Measurements from ENCODE around the gene SLC37A2. TPM values are rescaled to one million over a fixed set of nuclear protein-coding genes. Genes with fewer than 3 reads are reported as not detected.

Gene SLC37A2
- total RNA-seq, 1 experiment from 2014 or later: 0.23 TPM

DNA sequence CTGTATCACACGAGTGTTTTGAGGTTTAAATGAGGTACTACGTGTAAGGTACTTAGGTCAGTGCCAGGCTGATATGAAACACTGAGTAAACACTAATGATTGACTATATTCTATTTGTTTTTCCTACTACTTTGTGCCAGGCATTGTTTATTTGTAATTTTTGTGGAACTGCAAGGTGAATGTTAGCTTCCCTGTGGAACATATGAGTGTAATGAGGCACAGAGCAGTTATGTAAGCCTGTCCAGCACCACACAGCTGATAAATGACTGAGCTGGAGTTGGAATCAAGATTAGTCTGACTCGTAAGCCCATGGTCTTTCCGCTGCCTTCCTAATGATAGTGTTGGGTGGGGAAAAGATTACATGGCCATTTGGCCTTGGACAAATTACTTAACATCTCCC, 5.9 kb downstream of the SLC37A2 start:
- POLR2A ChIA-PET: no interaction called here
- Histone ChIP-seq H3K4me3 (ENCODE audit: low read depth in 2 of 2, low read length in 2 of 2) (no peak overlapping the region), H3K27me3 (ENCODE audit: control insufficient read depth, insufficient read depth, low read length) (peaks cover 22% of the 10 kb centered on the region), H3K27ac (ENCODE audit: low read length) (no peak overlapping the region), H3K4me1 (ENCODE audit: control insufficient read depth, insufficient read depth, low read length) (no peaks in the 10 kb centered on the region), H3K9me3 (ENCODE audit: control insufficient read depth, insufficient read depth, low read depth, low read length) (no peaks in the 10 kb centered on the region), H3K36me3 (ENCODE audit: control insufficient read depth, insufficient read depth, low read length) (no peaks in the 10 kb centered on the region)
- TF ChIP-seq TCF7L2 (IDR thresholded peaks at IDR 0.05; ENCODE audit: low read depth, low read length) (no peak), CTCF (IDR thresholded peaks at IDR 0.05) (no peak), POLR2AphosphoS5 (IDR thresholded peaks at IDR 0.05; ENCODE audit: low read depth, low read length) (no peak)
- no TSS peak for BruUV-seq (replicated peaks)
- no peak for ATAC-seq
- intact Hi-C loops (cut with micrococcal nuclease; ENCODE audit: unreplicated experiment) (no loop called here), in situ Hi-C loops (cut with HindIII; ENCODE audit: low pct_unique_long_range_greater_than_20kb, low sequenced_read_pairs) (no loop called here)
- no peak for DNase-seq (ENCODE audit: low read depth, low spot score)
- CTCF ChIA-PET: no interaction called here

DNA sequence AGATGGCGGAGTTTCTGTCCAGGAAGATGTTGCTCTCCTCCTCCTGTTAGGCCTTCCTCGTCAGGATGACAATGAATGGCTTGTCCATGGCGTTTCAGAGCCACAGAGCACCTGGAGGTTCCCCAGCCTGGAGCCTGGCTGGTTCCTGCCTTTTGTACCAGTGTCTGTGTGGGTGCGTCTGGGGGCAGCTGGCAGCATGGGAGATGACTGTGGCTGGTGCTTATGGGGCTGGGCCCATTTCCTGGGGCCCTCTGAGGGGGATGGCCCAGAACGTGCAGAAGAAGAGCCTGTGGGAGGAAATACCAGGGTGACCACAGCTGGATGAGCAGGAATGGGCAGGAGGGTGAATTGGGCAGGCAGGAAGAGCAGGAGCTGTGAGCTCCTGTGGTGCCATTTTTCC, 6.7 kb downstream of the SLC37A2 start:
- TF ChIP-seq REST (IDR thresholded peaks at IDR 0.05; ENCODE audit: insufficient read depth in 1 of 2, low read depth in 2 of 2, low read length in 1 of 2) (no peak), SIN3A (IDR thresholded peaks at IDR 0.05; ENCODE audit: borderline replicate concordance, insufficient read depth, low read depth, low read length) (no peak), CTCF (IDR thresholded peaks at IDR 0.05) (no peak), POLR2AphosphoS5 (IDR thresholded peaks at IDR 0.05; ENCODE audit: low read depth, low read length) (no peak), TCF7L2 (IDR thresholded peaks at IDR 0.05; ENCODE audit: low read depth, low read length) (no peak)
- Histone ChIP-seq H3K4me3 (ENCODE audit: low read depth in 2 of 2, low read length in 2 of 2) (no peak overlapping the region), H3K4me1 (ENCODE audit: control insufficient read depth, insufficient read depth, low read length) (no peaks in the 10 kb centered on the region), H3K27ac (ENCODE audit: low read length) (no peak overlapping the region), H3K9me3 (ENCODE audit: control insufficient read depth, insufficient read depth, low read depth, low read length) (no peaks in the 10 kb centered on the region), H3K36me3 (ENCODE audit: control insufficient read depth, insufficient read depth, low read length) (no peaks in the 10 kb centered on the region), H3K27me3 (ENCODE audit: control insufficient read depth, insufficient read depth, low read length) (peaks cover 14% of the 10 kb centered on the region)
- intact Hi-C loops (cut with micrococcal nuclease; ENCODE audit: unreplicated experiment) (no loop called here), in situ Hi-C loops (cut with HindIII; ENCODE audit: low pct_unique_long_range_greater_than_20kb, low sequenced_read_pairs) (no loop called here)
- no TSS peak for BruUV-seq (replicated peaks)
- ATAC-seq: no peak
- ChIA-PET CTCF (no interaction called here), POLR2A (interaction anchor here (0.6 kb wide), 1 partner anchor 48 kb away, joined by 3 read pairs; no protein-coding TSS in a partner anchor)
- DNase-seq (ENCODE audit: low read depth, low spot score): no peak

Measured in Panc1 (cell line).